Measurements from ENCODE around the gene SLC39A1.

DNA sequence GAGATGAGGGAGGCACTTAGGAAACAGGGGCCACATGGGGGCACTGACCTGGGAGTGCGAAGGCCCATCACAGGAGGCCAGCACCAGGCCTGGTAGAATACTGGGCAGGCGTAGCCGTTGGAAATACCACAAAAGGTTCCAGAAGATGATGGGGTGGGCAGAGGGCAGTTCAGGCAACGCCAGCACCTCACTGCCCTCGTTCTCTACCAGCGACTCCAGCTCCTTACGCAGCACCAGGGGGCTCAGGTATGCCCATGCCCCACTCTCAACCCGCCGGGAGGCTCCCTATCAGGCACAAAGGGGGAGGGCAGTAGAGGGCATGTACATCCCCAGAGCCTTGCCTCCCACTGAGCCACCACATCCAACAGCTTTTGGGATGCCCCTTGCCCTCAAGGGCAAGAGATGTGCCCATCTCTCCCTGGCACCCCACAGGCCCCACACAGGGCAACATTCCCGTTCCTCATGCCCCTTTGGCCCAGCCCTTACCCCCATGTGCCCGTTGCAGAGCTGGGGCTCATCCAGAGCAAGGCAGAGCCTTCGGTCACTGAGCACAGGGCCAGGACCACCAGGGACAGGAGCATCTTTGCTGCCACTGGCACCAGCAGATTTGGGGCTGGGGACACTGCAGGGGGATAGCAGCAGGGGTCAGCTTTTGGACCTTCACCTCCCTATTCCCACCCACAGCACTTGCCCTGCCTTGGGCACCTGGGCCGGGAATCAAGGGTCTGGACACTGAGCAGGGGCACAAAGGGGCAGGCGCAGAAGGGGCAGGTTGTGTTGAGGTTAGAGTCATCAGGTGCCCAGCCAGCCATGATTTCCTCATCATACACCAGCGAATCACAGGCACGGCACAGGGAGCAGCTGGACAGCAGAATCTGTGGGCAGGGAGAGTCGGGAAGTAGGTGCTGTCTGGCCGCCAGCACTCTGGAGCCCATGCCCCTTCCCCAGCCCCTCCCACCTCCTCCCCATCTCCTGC lies 30.9 kb downstream of the SLC39A1 start:
- TF ChIP-seq TAF1 (IDR thresholded peaks at IDR 0.05; ENCODE audit: low read depth, low read length) (no peak), TBP (IDR thresholded peaks at IDR 0.05; ENCODE audit: low read depth, low read length) (no peak), RNF2 (IDR thresholded peaks at IDR 0.05; ENCODE audit: borderline replicate concordance, low read depth, low read length, missing control alignments, poor library complexity, severe bottlenecking) (no peak), CTCF (IDR thresholded peaks at IDR 0.05; ENCODE audit: control extremely low read depth in 1 of 3, insufficient read depth in 1 of 3, low read depth in 1 of 3, low read length in 3 of 3) (no peak), RFX5 (IDR thresholded peaks at IDR 0.05; ENCODE audit: borderline replicate concordance, low read depth, low read length) (no peak)
